Ishikawa (cell line): ENCODE measurements around the gene KIF13A.
A peak's percentile ranks its signal among the peaks of the same experiment; 100 is the strongest.

ENCODE experiments used
- CEBPB ChIP-seq: IDR thresholded peaks from 2 replicates; pipeline ENCODE4 v1.6.1; 2012
- CREB1 ChIP-seq: IDR thresholded peaks from 2 replicates; pipeline ENCODE4 v1.6.1; 2012; ENCODE audit warnings: low read depth
- EGR1 ChIP-seq: IDR thresholded peaks from 2 replicates; pipeline ENCODE4 v1.6.1; 2012
- EP300 ChIP-seq: IDR thresholded peaks from 2 replicates; pipeline ENCODE4 v1.6.1; 2012; ENCODE audit warnings: borderline replicate concordance
- FOXM1 ChIP-seq: IDR thresholded peaks from 2 replicates; pipeline ENCODE4 v1.6.1; 2012; ENCODE audit warnings: low read depth, borderline replicate concordance
- MAX ChIP-seq: IDR thresholded peaks from 2 replicates; pipeline ENCODE4 v1.6.1; 2012
- NFIC ChIP-seq: IDR thresholded peaks from 2 replicates; pipeline ENCODE4 v1.6.1; 2012
- RAD21 ChIP-seq: IDR thresholded peaks from 2 replicates; pipeline ENCODE4 v1.6.1; 2012; ENCODE audit warnings: low read depth
- TAF1 ChIP-seq: IDR thresholded peaks from 2 replicates; pipeline ENCODE4 v1.6.1; 2012; ENCODE audit warnings: low read depth, mild to moderate bottlenecking
- TCF12 ChIP-seq: IDR thresholded peaks from 2 replicates; pipeline ENCODE4 v1.6.1; 2012; ENCODE audit warnings: low read depth
- TEAD4 ChIP-seq: IDR thresholded peaks from 2 replicates; pipeline ENCODE4 v1.6.1; 2012
- USF1 ChIP-seq: IDR thresholded peaks from 2 replicates; pipeline ENCODE4 v1.6.1; 2012
- YY1 ChIP-seq: IDR thresholded peaks from 2 replicates; pipeline ENCODE4 v1.6.1; 2012; ENCODE audit warnings: low read depth
- ZBTB7A ChIP-seq: IDR thresholded peaks from 2 replicates; pipeline ENCODE4 v1.6.1; 2012; ENCODE audit warnings: low read depth
- TF ChIP-seq, protein P1 (sequence below): IDR thresholded peaks from 2 replicates; pipeline ENCODE4 v1.6.1; 2012; ENCODE audit warnings: low read depth, mild to moderate bottlenecking

Gene KIF13A

DNA sequence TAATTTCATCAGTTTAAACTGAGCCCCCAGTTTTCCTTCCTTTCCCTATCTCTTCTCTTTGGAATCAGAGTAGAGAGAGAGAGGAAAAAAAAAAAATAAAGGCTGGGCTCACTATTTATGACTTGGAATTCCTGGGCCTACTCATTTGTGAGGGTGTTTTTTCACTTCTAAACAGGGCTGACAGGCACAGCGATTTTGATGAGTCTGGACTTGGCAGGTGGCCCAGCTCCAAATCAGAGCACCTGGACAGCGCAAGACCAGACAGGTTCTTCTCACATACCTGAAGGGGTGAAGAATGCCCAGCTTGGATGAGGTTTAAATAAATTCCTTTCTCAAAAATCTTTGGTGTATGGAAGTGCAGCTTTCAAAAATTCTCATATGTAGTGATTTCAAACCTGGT lies 122.2 kb downstream of the KIF13A start:
- TF ChIP-seq CEBPB, result no peak
- TF ChIP-seq TEAD4, result peak; percentile 76
- TF ChIP-seq EGR1, result no peak
- TF ChIP-seq, protein P1, sequence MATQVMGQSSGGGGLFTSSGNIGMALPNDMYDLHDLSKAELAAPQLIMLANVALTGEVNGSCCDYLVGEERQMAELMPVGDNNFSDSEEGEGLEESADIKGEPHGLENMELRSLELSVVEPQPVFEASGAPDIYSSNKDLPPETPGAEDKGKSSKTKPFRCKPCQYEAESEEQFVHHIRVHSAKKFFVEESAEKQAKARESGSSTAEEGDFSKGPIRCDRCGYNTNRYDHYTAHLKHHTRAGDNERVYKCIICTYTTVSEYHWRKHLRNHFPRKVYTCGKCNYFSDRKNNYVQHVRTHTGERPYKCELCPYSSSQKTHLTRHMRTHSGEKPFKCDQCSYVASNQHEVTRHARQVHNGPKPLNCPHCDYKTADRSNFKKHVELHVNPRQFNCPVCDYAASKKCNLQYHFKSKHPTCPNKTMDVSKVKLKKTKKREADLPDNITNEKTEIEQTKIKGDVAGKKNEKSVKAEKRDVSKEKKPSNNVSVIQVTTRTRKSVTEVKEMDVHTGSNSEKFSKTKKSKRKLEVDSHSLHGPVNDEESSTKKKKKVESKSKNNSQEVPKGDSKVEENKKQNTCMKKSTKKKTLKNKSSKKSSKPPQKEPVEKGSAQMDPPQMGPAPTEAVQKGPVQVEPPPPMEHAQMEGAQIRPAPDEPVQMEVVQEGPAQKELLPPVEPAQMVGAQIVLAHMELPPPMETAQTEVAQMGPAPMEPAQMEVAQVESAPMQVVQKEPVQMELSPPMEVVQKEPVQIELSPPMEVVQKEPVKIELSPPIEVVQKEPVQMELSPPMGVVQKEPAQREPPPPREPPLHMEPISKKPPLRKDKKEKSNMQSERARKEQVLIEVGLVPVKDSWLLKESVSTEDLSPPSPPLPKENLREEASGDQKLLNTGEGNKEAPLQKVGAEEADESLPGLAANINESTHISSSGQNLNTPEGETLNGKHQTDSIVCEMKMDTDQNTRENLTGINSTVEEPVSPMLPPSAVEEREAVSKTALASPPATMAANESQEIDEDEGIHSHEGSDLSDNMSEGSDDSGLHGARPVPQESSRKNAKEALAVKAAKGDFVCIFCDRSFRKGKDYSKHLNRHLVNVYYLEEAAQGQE, result peak; percentile 50; the same call in 1 of the 2 replicates
- TF ChIP-seq NFIC, result peak; percentile 83
- no peak; the same call in 1 of the 2 replicates for TF ChIP-seq ZBTB7A
- no peak for TF ChIP-seq MAX
- 0 out of 2 replicates have a peak, but pooled peaks have one; percentile 11 for TF ChIP-seq YY1
- no peak for TF ChIP-seq CREB1
- no peak for TF ChIP-seq TAF1

DNA sequence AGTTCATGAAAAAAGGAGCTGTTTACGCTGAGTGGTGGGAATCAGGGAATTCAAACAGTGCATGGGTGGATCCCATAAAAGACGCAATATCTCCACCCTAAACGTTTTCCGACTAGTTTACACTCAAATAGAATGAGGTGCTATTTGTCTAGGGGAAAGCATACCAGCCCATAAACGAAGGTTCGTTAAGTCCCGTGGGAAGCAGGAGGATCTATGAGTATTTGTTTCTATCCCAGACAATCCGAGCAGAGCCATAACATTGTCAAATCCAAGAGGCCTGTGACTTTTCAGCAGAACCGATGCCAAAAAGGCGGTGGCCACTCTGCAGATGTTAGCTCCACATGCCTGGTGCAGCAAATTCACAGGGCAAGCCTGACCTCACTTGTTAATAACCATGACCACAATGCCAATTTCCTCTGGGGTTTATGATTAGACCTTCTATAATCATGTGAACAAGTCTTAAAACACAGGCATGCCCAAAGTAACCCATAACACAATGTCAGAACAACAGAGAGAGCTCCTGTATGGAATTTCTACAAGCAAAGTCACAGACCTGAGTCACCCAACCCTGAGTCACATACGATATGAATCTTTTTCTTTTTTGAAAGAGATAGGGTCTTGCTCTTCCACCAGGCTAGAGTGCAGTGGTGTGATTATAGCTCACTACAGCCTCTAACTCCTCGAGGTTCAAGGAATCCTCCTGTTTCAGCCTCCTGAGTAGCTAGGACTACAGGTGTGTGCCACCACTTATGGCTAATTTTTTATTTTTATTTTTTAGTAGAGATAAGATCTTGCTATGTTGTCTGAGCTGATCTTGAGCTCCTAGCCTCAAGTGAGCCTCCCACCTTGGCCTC lies 123.3 kb downstream of the KIF13A start:
- TF ChIP-seq NFIC (no peak), YY1 (no peak), ZBTB7A (no peak), TCF12 (no peak), TAF1 (no peak), EGR1 (no peak), CEBPB (no peak), MAX (no peak), TEAD4 (no peak), CREB1 (no peak), USF1 (no peak), EP300 (no peak), FOXM1 (no peak), RAD21 (no peak)
- TF ChIP-seq, protein P1, result no peak

GRCh38 chr6:17861361-17861760 lies 126.1 kb downstream of the KIF13A start:
- TF ChIP-seq CREB1 (no peak), EP300 (no peak), TAF1 (no peak), NFIC (no peak), EGR1 (no peak), ZBTB7A (no peak), RAD21 (no peak), USF1 (no peak), YY1 (no peak), FOXM1 (no peak), CEBPB (no peak), MAX (no peak), TEAD4 (no peak), TCF12 (no peak)
- TF ChIP-seq, protein P1, result no peak

DNA sequence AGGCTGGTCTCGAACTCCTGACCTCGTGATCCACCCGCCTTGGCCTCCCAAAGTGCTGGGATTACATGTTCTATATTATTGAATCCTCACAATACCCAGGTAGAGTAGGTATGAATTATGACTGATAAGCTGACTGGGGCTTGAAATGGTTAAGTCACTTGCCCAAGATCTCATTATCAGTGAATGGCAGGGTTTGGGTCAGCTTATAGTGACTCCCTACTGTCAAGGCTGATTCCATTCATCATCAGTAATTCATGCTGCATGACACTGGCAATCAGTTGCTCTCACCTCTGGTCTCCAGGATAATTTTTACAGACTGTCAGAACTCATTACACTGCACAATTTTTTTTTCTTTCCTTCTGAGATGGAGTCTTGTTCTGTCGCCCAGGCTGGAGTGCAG lies 127.6 kb downstream of the KIF13A start:
- TF ChIP-seq YY1 (no peak), TCF12 (no peak), RAD21 (no peak), FOXM1 (no peak), EGR1 (no peak), EP300 (no peak), ZBTB7A (no peak), NFIC (no peak), CEBPB (no peak), USF1 (no peak), TAF1 (no peak), MAX (no peak), TEAD4 (no peak), CREB1 (no peak)
- TF ChIP-seq, protein P1, result no peak
